GM21423 (cell line): Measurements from ENCODE around the gene RSBN1L.
A peak's percentile ranks its signal among the peaks of the same experiment; 100 is the strongest.
"Not testable (repeated sequence)": the region's sequence is repeated elsewhere in the genome, so short reads cannot be mapped to it uniquely, and the experiment has no call there.

ENCODE experiments used
- ATAC-seq: cut with Tn5 transposase; IDR thresholded peaks from one replicate; pipeline ENCODE4 v1.9.1; 2021; ENCODE audit warnings: mild to moderate bottlenecking, moderate library complexity; ENCODE audit not compliant: unreplicated experiment

RSBN1L gene

GRCh38 chr7:77696057-77696642, at the start of gene RSBN1L:
RSBN1L (plus strand) TSS chr7:77696459; CDS start chr7:77696470, 11 bp downstream.
- ATAC-seq, result peak; percentile 93

DNA sequence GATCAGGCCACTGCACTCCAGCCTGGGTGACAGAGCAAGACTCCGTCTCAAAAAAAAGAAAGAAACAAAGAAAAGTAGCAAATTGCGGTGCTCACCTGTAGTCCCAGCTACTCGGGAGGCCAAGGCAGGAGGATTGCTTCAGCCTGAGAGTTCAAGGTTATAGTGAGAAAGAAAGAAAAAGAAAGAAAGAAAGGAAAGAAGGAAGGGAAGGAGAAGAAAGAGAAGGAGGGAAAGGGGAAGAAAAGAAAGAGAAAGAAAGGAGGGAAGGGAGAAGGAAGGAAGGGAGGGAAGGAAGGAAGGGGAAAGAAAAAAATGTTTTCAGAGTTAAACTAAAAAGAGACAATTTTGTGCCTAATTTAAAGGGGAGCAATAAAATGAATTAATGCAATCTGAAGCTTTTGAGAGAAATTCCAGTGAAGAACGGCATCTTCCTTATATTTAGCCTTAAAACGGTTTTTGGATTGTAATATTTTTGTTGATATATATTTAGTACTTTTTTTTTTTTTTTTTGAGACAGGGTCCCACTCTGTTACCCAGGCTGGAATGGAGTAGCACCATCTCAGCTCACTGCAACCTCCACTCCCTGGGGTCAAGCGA, 47.4 kb upstream of the RSBN1L start:
- ATAC-seq, result no peak

DNA sequence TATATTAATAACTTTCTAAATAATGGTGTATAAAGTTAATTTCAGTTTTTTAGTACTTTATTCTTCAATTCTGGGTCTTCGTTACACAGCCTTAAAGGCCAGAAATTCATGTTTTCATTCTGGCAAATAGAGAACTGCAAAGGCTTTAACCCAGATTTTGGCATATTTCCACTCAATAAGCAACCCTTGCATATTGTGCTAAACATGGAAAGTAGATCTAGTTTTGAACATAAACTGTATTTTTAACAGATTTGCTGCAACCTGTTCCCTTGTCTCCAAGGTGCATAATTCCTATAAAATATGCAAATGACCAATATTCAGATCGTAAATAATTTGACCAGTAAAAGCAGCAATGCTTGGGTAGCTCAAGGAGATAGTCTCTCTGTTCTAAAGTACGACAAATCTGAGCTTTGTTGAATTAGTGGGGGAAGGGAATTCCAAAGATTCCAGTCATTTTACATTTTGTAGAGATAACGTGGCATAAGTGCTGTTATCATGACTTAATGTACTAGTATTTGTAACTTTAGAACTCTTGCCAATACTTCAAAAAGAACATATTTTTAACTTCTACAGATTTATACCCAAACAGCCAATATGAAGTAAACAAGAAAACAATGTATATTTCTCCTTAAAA, 46.4 kb upstream of the RSBN1L start:
- ATAC-seq, result no peak

DNA sequence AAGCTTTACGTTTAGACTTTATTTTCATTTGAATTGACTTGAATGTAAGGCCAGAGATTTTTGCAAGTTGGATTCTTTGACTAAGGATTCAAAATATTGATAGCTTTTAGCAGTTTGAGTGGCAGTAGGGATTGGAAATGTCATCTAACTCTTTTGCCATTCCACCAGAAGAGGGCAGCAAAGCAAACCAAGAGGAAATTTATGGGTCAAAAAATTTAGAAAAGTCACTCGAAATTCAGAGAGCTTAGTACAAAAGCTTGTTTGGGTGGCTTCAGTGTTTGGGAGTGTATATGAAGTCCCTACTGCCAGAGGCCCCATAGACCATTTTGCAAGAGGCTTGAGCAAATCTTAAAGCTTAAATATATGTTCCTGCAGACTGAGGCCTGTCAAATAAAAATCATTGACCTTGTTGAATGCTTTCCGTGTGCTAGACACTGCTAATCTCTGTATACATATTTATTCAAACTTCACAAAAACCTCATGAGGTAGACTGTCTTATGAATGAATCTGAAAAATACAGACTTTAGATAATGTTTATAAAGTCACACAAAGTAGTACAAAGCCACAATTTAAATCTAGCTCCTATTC, 44.6 kb upstream of the RSBN1L start:
- ATAC-seq, result no peak

GRCh38 chr7:77652826-77653225, 43.4 kb upstream of the RSBN1L start:
- ATAC-seq, result not testable (repeated sequence)

DNA sequence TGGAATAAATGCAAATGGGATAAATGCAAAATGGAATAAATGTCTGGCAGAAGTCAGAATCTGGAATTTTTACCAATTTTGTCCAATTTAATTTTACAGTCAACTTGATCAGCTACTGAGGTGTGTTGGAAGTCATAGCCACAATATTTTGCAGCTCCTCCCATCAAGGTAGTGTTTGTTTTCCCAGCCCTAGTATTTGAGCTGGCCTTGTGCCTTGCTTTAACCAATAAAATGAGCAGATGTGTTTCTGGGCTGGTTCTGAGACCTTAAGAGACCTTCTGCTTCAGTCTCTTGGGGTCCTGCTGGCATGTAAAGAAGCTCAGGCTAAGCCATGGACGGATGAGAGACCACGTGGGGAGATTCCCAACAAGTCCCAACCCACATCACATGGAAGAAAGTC, 42.7 kb upstream of the RSBN1L start:
- ATAC-seq, result no peak

DNA sequence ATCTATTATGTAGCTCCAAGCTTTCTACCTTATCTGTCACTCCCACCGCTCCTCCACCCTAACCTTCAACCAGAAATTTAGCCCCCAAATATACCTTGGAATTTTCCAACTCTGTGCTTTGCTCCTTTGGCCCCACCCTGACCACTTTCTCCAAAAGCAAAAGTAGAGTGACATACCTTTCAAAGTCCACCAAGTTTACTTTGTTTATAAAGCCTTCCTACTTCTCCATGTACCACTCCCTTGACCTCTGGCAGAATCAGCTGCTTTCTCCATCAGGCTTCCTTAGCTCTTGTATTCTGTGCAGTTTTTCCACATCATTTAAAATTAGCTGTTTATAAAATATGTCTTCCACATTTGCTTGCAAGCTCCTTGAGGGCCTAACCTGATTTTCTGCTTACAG, 40.9 kb upstream of the RSBN1L start:
- no peak for ATAC-seq

DNA sequence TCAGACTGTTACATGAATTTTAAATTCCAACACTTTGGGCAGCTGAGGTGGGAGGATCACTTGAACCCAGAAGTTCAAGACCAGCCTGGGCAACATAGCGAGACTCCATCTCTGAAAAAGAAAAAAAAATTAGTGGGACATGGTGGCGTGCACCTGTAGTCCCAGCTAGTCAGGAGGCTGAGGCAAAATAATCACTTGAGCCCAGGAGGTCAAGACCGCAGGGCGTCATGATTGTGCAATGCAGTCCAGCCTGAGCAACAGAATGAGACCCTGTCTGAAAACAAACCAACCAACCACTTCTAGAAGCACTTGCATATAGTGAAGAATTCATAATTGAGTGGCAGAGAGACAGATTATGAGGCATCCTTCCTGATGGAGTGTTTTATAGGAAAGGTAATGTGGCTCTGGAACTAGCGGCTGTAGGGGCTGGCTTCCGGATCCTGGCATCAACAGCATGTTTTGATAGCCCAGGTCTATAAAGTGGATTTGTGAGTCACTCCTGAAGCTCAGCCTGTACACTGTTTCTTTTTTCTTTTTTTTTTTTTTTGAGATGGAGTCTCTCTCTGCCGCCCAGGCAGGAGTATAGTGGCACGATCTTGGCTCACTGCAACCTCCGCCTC, 40.3 kb upstream of the RSBN1L start:
- no peak for ATAC-seq

GRCh38 chr7:77657427-77658224, 38.6 kb upstream of the RSBN1L start:
- peak; percentile 54 for ATAC-seq

GRCh38 chr7:77658928-77659327, 37.3 kb upstream of the RSBN1L start:
- ATAC-seq, result no peak

- ATAC-seq, result no peak
These were observed 34.4 kb upstream of the RSBN1L start for GRCh38 chr7:77661816-77662215.

DNA sequence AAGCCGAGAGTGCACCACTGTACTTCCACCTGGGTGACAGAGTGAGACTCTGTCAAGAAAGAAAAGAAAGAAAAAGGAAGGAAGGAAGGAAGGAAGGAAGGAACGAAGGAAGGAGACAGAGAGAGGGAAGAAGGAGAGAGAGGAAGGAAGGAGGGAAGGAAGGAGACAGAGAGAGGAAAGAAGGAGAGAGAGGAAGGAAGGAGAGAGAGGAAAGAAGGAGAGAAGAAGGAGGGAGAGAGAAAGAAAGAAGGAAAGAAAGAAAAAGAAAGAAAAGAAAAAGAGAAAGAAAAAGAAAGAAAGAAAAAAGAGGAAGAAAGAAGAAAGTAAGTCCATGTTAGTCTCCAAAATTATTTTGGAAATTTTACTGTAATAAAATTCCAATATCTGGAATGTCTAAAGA, 33.4 kb upstream of the RSBN1L start:
- ATAC-seq, result no peak

DNA sequence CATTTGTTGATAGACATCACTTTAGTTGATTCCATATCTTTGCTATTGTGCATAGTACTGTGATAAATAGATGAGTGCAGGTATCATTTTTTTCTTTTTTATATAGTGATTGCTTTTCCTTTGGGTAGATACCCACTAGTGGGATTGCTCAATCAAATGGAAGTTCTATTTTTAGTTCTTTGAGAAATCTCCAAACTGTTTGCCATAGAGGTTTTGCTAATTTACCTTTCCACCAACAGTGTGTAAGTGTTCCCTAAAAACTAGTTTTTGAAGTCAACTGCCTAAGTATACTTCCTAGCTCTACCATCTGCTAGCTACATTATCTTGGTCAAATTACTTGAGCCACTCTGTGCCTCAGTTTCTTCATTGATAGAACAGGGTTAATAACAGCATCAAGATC, 31.5 kb upstream of the RSBN1L start:
- ATAC-seq, result no peak

DNA sequence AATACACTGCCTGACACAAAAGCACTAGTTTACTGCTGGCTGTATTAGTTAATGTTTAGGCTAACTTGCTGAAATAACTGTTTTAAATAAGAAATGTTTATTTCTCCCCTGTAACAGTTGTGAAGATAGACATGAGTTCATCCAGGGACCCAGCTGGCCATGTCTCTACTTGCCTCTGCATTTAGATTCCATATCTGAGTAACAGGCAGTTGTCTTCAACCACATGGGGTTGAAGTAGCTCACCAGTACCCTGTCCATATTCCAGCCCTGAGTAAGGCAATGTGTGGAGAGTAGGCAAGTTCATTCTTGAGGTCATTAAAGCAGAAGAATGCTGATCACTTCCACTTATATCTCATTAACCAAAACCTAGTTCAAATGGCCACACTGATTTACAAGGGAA, 31.1 kb upstream of the RSBN1L start:
- no peak for ATAC-seq

DNA sequence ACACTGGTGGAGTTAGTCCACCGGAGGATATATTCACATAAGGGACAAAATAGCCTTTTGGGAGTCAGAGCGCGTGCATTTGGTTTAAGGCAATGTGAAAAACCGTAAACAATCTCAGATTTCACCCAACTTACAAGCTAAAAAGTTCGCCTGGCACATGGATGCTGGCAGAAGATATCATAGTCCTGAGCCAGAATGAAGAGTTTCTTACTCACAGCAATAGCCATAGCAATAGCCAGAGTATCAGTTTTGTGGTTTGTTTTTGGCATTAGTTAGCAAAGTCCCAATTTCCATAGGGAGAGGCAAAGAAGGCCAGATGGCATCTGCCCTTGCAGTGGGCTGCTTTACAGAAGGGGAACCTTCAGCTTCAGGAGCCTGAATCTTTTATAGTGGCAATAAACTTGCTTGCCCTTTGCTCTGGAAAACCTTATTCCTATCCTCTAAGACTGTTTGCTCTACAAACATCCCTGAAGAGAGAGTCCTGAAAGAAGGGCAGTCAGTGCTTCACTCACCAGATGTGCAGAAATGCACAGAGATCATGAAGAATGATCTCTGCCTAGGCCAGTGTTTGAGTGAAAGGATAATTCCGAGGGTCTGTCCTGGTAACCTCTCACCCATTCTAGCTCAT, 28.7 kb upstream of the RSBN1L start:
- no peak for ATAC-seq

DNA sequence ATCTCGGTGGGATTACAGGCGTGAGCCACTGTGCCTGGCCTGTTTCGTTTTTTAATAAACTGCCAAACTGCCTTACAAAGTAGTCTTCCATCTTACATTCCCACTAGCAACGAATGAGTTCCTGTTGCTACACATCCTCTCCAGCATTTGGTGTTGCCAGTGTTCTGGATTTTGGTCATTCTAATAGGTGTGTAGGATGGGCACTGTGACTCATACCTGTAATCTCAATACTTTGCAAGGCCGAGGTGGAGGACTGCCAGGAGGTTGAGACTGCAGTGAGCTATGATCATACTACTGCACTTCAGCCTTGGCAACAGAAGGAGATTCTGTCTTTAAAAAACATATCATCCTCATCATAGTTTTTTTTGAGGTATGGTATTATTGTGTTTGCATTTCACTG, 21.4 kb upstream of the RSBN1L start:
- ATAC-seq, result no peak

DNA sequence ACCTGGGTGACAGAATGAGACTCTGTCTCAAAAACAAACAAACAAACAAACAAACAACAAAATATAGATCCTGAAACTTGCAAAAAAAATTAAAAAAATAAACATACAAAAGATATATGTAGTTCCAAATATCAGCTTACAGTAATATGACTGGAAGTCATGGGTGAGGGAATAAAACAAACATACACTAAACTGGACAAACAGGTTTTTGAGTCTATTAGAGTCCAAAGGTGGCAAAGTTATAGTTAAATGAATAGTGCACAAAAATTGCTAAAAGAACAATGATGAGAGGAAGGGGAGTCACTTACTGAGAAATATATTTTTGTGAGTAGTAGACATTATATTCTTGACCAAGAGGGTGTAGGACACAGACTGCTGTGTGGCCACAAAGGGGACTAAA, 16.7 kb upstream of the RSBN1L start:
- no peak for ATAC-seq

DNA sequence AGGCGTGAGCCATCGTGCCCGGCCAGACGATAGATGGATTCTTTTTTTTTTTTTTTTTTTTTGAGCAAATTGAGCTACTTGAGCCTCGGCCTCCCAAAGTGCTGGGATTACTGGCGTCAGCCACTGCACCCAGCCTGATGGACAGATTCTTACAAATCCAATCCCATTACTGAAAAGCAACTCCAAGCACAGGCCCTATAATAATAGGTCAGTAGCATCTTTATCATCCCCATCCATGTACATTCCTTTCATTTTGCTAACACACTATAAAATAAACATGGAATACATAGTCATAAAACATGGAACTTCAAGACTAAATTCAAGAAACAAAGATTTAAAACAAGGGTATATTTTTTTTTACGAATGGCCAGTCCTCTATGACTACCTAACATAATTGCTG, 16.0 kb upstream of the RSBN1L start:
- no peak for ATAC-seq

- ATAC-seq, result no peak
These were observed 12.2 kb upstream of the RSBN1L start for GRCh38 chr7:77684030-77684429.

DNA sequence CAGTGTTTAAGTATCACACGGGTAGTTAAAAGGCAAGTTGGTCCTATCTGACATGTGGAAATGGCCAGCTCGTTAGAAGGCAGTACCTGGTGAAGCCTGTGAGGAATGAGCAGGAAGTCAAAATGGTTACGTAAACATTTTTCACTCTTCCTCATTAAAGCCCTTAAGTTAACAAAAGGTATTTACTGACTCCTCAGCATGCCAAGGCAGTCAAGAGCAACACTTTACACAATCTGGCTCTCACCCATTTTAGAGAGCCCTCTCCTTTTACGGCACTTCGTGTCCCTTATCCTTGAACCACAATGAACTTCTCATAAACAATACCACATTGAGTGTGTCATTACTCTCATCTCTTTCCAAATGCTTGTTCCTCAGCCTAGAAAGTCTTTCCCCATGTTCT, 11.0 kb upstream of the RSBN1L start:
- no peak for ATAC-seq
